HepG2 (cell line): ENCODE results near the gene HOXC12. TPM values are rescaled to one million over a fixed set of nuclear protein-coding genes. Genes with fewer than 3 reads are reported as not detected.

Experiments
- ATAC-seq: fragments of 200-7000 bp; cut with Tn5 transposase; 3 replicates; pipeline ENCODE4 v1.9.1; 2020; ENCODE audit warnings: mild to moderate bottlenecking, moderate library complexity
- BruUV-seq: library from RNA; stranded (reverse); fragments of 400-500 nt; replicated peaks from 2 replicates; lab custom pipeline; 2021; lab: Mats Ljungman, UMichigan
- CTCF ChIA-PET: fragments of 300-600 bp; formaldehyde crosslinking; extraction: SDS; loops from one replicate; lab custom pipeline; 2021; ENCODE audit warnings: low total read pairs, inconsistent platforms, low intra/inter-chr PET ratio; lab: Yijun Ruan, JAX
- POLR2A ChIA-PET: fragments of 350-600 bp; sonication (Branson Sonifier 250); formaldehyde crosslinking; loops from one replicate; lab custom pipeline; 2020; ENCODE audit warnings: antibody characterized with exemption, inconsistent platforms; lab: Yijun Ruan, JAX
- DNase-seq: peaks from one replicate; pipeline ENCODE4 v3.0.0-alpha.2; 2015; ENCODE audit warnings: low spot score
- FAIRE-seq: peaks from 3 replicates; lab custom pipeline; 2011; peaks lifted over from hg19 to GRCh38; lab: Jason Lieb, UNC
- H2AFZ ChIP-seq: one replicate; pipeline ENCODE4 v1.6.1; 2011; ENCODE audit warnings: low read length, inconsistent platforms
- H3K27ac ChIP-seq: fragments of 300-600 bp; 3 replicates; pipeline ENCODE4 v1.8.0; 2011; ENCODE audit warnings: mixed run types, mild to moderate bottlenecking, mixed read lengths, low read length, inconsistent platforms; ENCODE audit not compliant: insufficient read depth; ENCODE audit errors: extremely low read length
- H3K27me3 ChIP-seq, 2 experiments: fragments of 200-600 bp in 1 of 2; 2 replicates in 1 of 2; 3 replicates in 1 of 2; pipeline versions ENCODE4 v1.6.0 to v1.8.0; 2011; ENCODE audit warnings: low read length in 2 of 2, mild to moderate bottlenecking in 2 of 2, moderate library complexity in 2 of 2, inconsistent platforms in 1 of 2; ENCODE audit not compliant: insufficient read depth in 2 of 2, control insufficient read depth in 1 of 2
- H3K36me3 ChIP-seq, 2 experiments: fragments of 200-600 bp in 1 of 2; replicated peaks in 1 of 2; 2 replicates in 1 of 2; 3 replicates in 1 of 2; pipeline versions ENCODE4 v1.5.1 to v1.8.0; 2011; ENCODE audit warnings: low read length in 2 of 2, inconsistent platforms in 1 of 2; ENCODE audit not compliant: insufficient read depth in 2 of 2, control insufficient read depth in 1 of 2
- H3K4me1 ChIP-seq: 2 replicates; pipeline ENCODE4 v1.5.1; 2012; ENCODE audit warnings: low read length, inconsistent platforms; ENCODE audit not compliant: insufficient read depth
- H3K4me2 ChIP-seq: 2 replicates; pipeline ENCODE4 v1.6.0; 2011; ENCODE audit warnings: low read depth, low read length, inconsistent platforms
- H3K4me3 ChIP-seq, 3 experiments: fragments of 200-600 bp in 1 of 3; sonication (generic), shearing (Covaris generic) in 1 of 3; replicated peaks in 1 of 3; 2 replicates each; pipeline ENCODE4 v1.5.1; 2011 to 2016; ENCODE audit warnings: low read length in 3 of 3, inconsistent platforms in 2 of 3, low read depth in 2 of 3, mild to moderate bottlenecking in 2 of 3, control low read depth in 1 of 3, mixed read lengths in 1 of 3; ENCODE audit not compliant: insufficient read depth in 1 of 3
- H3K79me2 ChIP-seq: one replicate; pipeline ENCODE4 v1.6.1; 2011; ENCODE audit warnings: low read length, inconsistent platforms; ENCODE audit not compliant: insufficient read depth
- H3K9ac ChIP-seq: 2 replicates; pipeline ENCODE4 v1.6.0; 2011; ENCODE audit warnings: mild to moderate bottlenecking, low read depth, low read length, inconsistent platforms; ENCODE audit not compliant: insufficient read depth
- H3K9me3 ChIP-seq: 2 replicates; pipeline ENCODE4 v1.5.1; 2012; ENCODE audit warnings: mild to moderate bottlenecking, low read length
- H4K20me1 ChIP-seq: 2 replicates; pipeline ENCODE4 v1.6.0; 2011; ENCODE audit warnings: inconsistent platforms, mild to moderate bottlenecking, low read length, moderate library complexity; ENCODE audit not compliant: insufficient read depth
- BRD4 ChIP-seq: sonication (generic); formaldehyde crosslinking; IDR thresholded peaks from 2 replicates; pipeline ENCODE4 v1.4.0; 2020; ENCODE audit warnings: missing genetic modification reagents
- CENPT ChIP-seq: sonication (generic); formaldehyde crosslinking; IDR thresholded peaks from 2 replicates; pipeline ENCODE4 v1.8.0; 2022; ENCODE audit warnings: low read depth, mild to moderate bottlenecking, moderate library complexity, missing genetic modification reagents
- ETV6 ChIP-seq: sonication (generic); formaldehyde crosslinking; conservative IDR thresholded peaks from 2 replicates; pipeline ENCODE4 v1.4.0; 2020; ENCODE audit warnings: missing genetic modification reagents
- EZH2 ChIP-seq: conservative IDR thresholded peaks from 2 replicates; pipeline ENCODE4 v1.6.1; 2012; ENCODE audit warnings: mild to moderate bottlenecking, low read depth, low read length, moderate library complexity
- KDM6A ChIP-seq: IDR thresholded peaks from 2 replicates; pipeline ENCODE4 v1.6.1; 2016; ENCODE audit warnings: low read depth
- KMT2B ChIP-seq: IDR thresholded peaks from 2 replicates; pipeline ENCODE4 v1.6.1; 2016; ENCODE audit warnings: missing genetic modification reagents, missing compliant biosample characterization
- MTF2 ChIP-seq: sonication (generic); formaldehyde crosslinking; IDR thresholded peaks from 2 replicates; pipeline ENCODE4 v1.5.0; 2020; ENCODE audit warnings: missing genetic modification reagents, borderline replicate concordance
- MXI1 ChIP-seq: IDR thresholded peaks from 3 replicates; pipeline ENCODE4 v1.6.1; 2012; ENCODE audit warnings: low read depth, low read length, inconsistent platforms, borderline replicate concordance
- NCOA1 ChIP-seq: sonication (generic); formaldehyde crosslinking; IDR thresholded peaks from 2 replicates; pipeline ENCODE4 v1.9.0; 2021; ENCODE audit warnings: missing genetic modification reagents
- ZNF569 ChIP-seq: sonication (generic); formaldehyde crosslinking; IDR thresholded peaks from 2 replicates; pipeline ENCODE4 v1.5.0; 2020; ENCODE audit warnings: mild to moderate bottlenecking, missing genetic modification reagents, moderate library complexity, borderline replicate concordance
- ZNF644 ChIP-seq: IDR thresholded peaks from 2 replicates; pipeline ENCODE4 v1.6.1; 2016; ENCODE audit warnings: low read depth
- ZNF777 ChIP-seq: sonication (generic); formaldehyde crosslinking; IDR thresholded peaks from 2 replicates; pipeline ENCODE4 v1.4.0; 2020; ENCODE audit warnings: missing genetic modification reagents
- ZSCAN9 ChIP-seq: IDR thresholded peaks from 2 replicates; pipeline ENCODE4 v1.6.1; 2016; ENCODE audit warnings: borderline replicate concordance
- WGBS: methylation state at CpG from one replicate; pipeline ENCODE4 v1.1.6; 2017; ENCODE audit warnings: low lambda C conversion rate; 5-methylcytosine and 5-hydroxymethylcytosine counted together
- in situ Hi-C: cut with HindIII; loops from 2 replicates; pipeline ENCODE4 v1.10.0; 2017; ENCODE audit warnings: low pct_unique_long_range_greater_than_20kb; ENCODE audit not compliant: extremely low pct_ligation_motif_present
- intact Hi-C: fragments of 100-400 bp; cut with micrococcal nuclease; formaldehyde crosslinking; loops from one replicate; pipeline ENCODE4 v1.10.0; 2022; ENCODE audit not compliant: unreplicated experiment
- polyA plus RNA-seq, 8 experiments: library from polyadenylated mRNA; depleted of rRNA in 3 of 8; stranded (reverse) in 7 of 8; unstranded in 1 of 8; fragments of >200 nt; fragmentation: Illumina TruSeq in 4 of 8; extraction: Trizol in 4 of 8; gene quantifications; 2 replicates each; pipeline versions ENCODE4 v1.2.1 to v1.2.3, GENCODE V29; 2011 to 2016; ENCODE audit warnings: low read depth in 4 of 8, missing spikeins in 1 of 8, mixed read lengths in 1 of 8; ENCODE audit not compliant: insufficient read depth in 1 of 8
- total RNA-seq, 5 experiments: library from RNA; depleted of rRNA; stranded (reverse); fragments of >200 nt; fragmentation: Illumina TruSeq; extraction: Trizol; gene quantifications; 2 replicates each; pipeline ENCODE4 v1.2.3, GENCODE V29; 2016; ENCODE audit warnings: low read depth in 1 of 5
- TF ChIP-seq, protein P1 (sequence below): sonication (generic); formaldehyde crosslinking; IDR thresholded peaks from 2 replicates; pipeline ENCODE4 v1.5.0; 2020; ENCODE audit warnings: missing genetic modification reagents
- TF ChIP-seq, protein P2 (sequence below): sonication (generic); formaldehyde crosslinking; IDR thresholded peaks from 2 replicates; pipeline ENCODE4 v1.8.0; 2022; ENCODE audit warnings: low read depth, missing genetic modification reagents

HOXC12 gene
- total and polyA plus RNA-seq, 2 of the 13 experiments (the other 11 are each of a cell fraction or from before 2014, with no cell fraction given), result not detected

DNA sequence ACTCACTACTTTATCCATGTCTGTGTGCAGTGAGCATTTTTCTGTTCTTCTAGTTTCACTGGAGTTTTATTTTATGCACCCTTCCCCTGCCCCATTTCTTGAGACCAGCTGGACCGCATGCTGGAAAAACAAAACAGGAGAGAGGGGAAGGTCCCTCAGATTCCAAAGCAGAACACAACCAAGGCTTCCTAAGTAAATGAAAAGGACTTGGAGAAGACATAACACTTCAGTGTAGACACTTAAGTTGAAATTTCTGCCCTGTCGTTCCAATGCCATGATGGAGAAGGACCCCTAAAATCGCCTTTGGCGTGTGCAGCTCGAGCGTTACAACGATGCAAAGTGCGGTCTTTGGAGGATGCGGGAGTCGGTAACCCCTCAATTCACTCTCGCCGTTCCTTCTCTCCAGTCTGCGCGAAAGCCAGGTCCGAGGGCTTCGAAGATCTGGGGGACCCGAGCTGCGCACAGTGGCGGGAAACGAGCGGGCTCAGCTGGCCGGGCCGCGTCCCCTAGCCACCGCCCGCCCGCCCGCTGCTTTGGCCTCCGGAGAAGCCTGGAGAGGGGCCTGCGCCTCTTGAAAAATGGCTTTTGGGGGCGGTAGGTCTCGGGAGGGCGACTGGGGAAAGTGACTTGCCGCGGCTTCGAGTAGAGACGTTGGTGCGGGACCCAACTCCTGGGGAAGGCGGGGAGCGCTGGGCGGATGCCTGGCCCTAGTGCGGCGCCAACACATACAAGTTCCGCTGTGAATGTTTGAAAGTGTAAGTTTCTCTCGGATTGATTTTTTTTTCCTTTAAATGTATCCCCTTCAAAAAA lies 27.3 kb upstream of the HOXC12 start:
- H3K4me3 ChIP-seq, result no peak overlapping the region
- ChIA-PET POLR2A (no interaction called here), CTCF (no interaction called here)
- intact Hi-C loops (no loop called here), in situ Hi-C loops (loop anchor here (25.0 kb wide), 1 partner anchor 140 kb away; no protein-coding TSS in a partner anchor)
- H3K27me3 ChIP-seq, result peaks cover 5 to 71% of the 10 kb centered on the region in 2 experiments
- H3K9ac ChIP-seq, result no peak overlapping the region
- ATAC-seq, result no peak
- no peak for FAIRE-seq
- no peaks in the 10 kb centered on the region for H3K36me3 ChIP-seq
- no peak overlapping the region for H3K4me2 ChIP-seq
- H3K27ac ChIP-seq, result no peak overlapping the region
- H3K9me3 ChIP-seq, result no peaks in the 10 kb centered on the region
- 32% methylated on average over 39 of the region's 45 CpGs for WGBS
- no peaks in the 10 kb centered on the region for H3K79me2 ChIP-seq
- H4K20me1 ChIP-seq, result no peaks in the 10 kb centered on the region
- BruUV-seq, result no TSS peak
- no peak for DNase-seq
- no peak overlapping the region for H2AFZ ChIP-seq
- no peak for TF ChIP-seq MXI1
- 0 out of 2 replicates have a peak, but pooled peaks have one; percentile 65 for TF ChIP-seq EZH2
- TF ChIP-seq, all 625 proteins: peak for 1
- H3K4me1 ChIP-seq, result no peaks in the 10 kb centered on the region

DNA sequence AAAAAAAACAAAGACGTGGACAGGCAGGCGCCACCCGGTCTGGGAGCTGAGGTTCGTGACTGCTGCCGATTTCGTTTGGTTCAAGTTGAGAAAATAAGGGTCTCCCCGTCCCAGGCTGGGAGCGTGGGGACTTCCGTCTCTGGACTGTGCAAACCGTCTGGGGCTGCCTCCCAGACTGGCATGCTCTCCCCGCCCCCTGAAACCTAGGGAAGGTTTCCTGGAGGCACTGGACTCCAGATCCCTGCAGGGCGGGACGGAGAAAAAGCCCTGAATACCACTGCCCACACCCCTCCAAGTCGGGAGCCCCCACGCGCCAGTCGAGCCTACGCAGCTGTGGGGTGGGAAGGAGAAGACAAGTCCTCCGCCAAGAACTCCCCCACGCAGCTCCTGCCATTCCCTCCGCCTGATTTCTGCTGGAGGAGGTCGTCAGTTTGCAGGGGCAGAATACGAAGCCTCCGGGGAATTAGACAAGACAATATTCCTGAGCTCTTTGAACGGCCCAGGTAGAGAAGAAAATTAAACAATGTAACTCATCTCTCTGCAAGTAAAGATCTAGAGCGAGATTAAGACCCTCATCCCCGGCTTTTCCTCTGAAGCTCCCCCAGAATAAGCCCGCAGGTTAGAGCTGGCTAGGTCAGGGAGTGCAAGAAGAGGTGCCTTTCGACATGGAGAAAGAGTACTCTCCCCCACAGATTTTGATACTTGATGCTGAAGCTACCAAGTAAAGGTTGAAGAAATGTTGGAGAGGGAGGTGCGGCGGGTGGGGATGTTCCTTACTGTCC lies 26.5 kb upstream of the HOXC12 start:
- Histone ChIP-seq H3K9ac (no peak overlapping the region), H3K9me3 (no peaks in the 10 kb centered on the region), H2AFZ (no peak overlapping the region), H3K4me1 (no peaks in the 10 kb centered on the region), H4K20me1 (no peaks in the 10 kb centered on the region), H3K4me2 (no peak overlapping the region), H3K36me3 (no peaks in the 10 kb centered on the region), H3K27me3 (peaks cover 5 to 79% of the 10 kb centered on the region in 2 experiments), H3K79me2 (no peaks in the 10 kb centered on the region), H3K27ac (no peak overlapping the region), H3K4me3 (no peak overlapping the region)
- ATAC-seq, result no peak
- POLR2A ChIA-PET, result no interaction called here
- no peak for FAIRE-seq
- intact Hi-C loops (no loop called here), in situ Hi-C loops (loop anchor here (25.0 kb wide), 1 partner anchor 141 kb away; no protein-coding TSS in a partner anchor)
- no TSS peak for BruUV-seq
- 17% methylated on average over 17 of the region's 31 CpGs for WGBS
- CTCF ChIA-PET, result no interaction called here
- no peak for DNase-seq
- TF ChIP-seq CENPT (CRISPR knock-in tag) (no peak), ETV6 (CRISPR knock-in tag) (no peak), KMT2B (no peak), MTF2 (no peak), ZNF569 (no peak), BRD4 (no peak), ZNF777 (CRISPR knock-in tag) (no peak), ZSCAN9 (CRISPR knock-in tag) (no peak), KDM6A (CRISPR knock-in tag) (no peak), ZNF644 (CRISPR knock-in tag) (no peak), NCOA1 (CRISPR knock-in tag) (no peak)
- TF ChIP-seq, protein P1, sequence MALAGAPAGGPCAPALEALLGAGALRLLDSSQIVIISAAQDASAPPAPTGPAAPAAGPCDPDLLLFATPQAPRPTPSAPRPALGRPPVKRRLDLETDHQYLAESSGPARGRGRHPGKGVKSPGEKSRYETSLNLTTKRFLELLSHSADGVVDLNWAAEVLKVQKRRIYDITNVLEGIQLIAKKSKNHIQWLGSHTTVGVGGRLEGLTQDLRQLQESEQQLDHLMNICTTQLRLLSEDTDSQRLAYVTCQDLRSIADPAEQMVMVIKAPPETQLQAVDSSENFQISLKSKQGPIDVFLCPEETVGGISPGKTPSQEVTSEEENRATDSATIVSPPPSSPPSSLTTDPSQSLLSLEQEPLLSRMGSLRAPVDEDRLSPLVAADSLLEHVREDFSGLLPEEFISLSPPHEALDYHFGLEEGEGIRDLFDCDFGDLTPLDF (CRISPR knock-in tag), result no peak
- TF ChIP-seq, protein P2, sequence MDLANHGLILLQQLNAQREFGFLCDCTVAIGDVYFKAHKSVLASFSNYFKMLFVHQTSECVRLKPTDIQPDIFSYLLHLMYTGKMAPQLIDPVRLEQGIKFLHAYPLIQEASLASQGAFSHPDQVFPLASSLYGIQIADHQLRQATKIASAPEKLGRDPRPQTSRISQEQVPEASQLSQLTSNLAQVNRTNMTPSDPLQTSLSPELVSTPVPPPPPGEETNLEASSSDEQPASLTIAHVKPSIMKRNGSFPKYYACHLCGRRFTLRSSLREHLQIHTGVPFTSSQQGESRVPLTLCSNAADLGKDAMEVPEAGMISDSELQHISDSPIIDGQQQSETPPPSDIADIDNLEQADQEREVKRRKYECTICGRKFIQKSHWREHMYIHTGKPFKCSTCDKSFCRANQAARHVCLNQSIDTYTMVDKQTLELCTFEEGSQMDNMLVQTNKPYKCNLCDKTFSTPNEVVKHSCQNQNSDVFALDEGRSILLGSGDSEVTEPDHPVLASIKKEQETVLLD, result no peak
